Lower leg skin (tissue), 4 donors: Measurements from ENCODE around the gene EFCAB8. TPM values are rescaled to one million over a fixed set of nuclear protein-coding genes. Genes with fewer than 3 reads are reported as not detected.

Experiments used
- DNase-seq, 2 donors: peaks; one replicate each; pipeline ENCODE4 v3.0.0-alpha.2; 2019; ENCODE audit warnings: low spot score in 2 of 2
- H3K4me3 ChIP-seq: fragments of 200-600 bp; sonication (generic); 2 replicates; pipeline ENCODE4 v1.5.1; 2017; ENCODE audit warnings: mild to moderate bottlenecking, low read depth; ENCODE audit not compliant: poor library complexity, severe bottlenecking
- POLR2A ChIP-seq, 2 donors: fragments of 450-650 bp; IDR thresholded peaks; one replicate each; pipeline ENCODE4 v1.6.1; 2016 to 2017; ENCODE audit warnings: antibody characterized with exemption in 2 of 2, mild to moderate bottlenecking in 1 of 2, moderate library complexity in 1 of 2
- WGBS, 2 donors: methylation state at CpG; one replicate each; pipeline ENCODE4 v1.1.5; 2018; 5-methylcytosine and 5-hydroxymethylcytosine counted together
- intact Hi-C: fragments of 100-400 bp; cut with DNase I; formaldehyde crosslinking; loops from one replicate; pipeline ENCODE4 v1.15.0; 2023; ENCODE audit warnings: low total_unique reads
- total RNA-seq, 4 donors: library from RNA; depleted of rRNA; stranded (reverse); fragments of >200 nt; gene quantifications; one replicate each; pipeline ENCODE4 v1.1.0, GENCODE V29; 2016
- TF ChIP-seq, protein P1 (sequence below), 3 donors: fragments of 450-650 bp; IDR thresholded peaks; one replicate each; pipeline ENCODE4 v1.5.1; 2016; ENCODE audit warnings: antibody characterized with exemption in 3 of 3, mild to moderate bottlenecking in 3 of 3, moderate library complexity in 2 of 3

Gene EFCAB8
- total RNA-seq, 4 donors from 2014 or later = not detected

DNA sequence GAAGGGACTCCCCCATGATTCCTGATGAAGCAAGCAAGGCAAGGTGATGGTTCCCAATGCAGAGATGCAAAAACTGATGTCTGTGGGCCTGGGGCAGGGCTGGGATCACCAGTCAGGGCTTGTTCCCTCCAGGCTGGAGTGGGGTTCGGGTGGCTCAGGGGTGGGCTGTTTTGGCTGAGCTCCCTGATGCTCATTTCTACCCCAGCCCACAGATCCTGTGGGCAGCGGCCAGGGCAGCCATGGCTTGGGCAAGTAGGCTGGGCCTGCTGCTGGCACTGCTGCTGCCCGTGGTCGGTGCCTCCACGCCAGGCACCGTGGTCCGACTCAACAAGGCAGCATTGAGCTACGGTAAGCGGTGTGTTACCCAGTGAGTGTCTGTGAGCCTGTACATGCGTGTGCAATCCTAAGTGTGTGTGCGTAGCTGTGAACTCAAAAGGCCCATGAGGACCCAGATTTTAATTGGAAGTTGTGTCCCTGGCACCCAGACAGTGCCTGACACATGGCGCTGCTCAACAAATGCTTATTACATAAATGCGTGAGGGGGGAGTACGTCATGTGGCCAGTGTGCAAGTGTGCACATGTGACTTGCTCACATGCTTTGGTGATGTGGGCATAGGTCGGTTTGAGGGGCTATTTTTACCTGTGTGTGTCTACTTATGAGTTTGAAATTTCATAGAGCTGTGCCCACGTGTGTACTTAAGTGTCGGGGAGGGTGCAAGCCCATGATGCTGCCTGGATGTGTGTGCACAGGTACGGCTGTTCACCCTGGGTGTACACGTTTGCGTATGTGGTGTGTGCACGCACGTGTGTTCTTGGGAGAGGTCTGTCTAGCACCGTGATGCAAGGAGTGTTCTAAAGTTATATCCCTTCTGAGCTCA lies 149.9 kb downstream of the EFCAB8 start:
- TF ChIP-seq POLR2A (IDR thresholded peaks at IDR 0.05) = no peak
- TF ChIP-seq, protein P1, sequence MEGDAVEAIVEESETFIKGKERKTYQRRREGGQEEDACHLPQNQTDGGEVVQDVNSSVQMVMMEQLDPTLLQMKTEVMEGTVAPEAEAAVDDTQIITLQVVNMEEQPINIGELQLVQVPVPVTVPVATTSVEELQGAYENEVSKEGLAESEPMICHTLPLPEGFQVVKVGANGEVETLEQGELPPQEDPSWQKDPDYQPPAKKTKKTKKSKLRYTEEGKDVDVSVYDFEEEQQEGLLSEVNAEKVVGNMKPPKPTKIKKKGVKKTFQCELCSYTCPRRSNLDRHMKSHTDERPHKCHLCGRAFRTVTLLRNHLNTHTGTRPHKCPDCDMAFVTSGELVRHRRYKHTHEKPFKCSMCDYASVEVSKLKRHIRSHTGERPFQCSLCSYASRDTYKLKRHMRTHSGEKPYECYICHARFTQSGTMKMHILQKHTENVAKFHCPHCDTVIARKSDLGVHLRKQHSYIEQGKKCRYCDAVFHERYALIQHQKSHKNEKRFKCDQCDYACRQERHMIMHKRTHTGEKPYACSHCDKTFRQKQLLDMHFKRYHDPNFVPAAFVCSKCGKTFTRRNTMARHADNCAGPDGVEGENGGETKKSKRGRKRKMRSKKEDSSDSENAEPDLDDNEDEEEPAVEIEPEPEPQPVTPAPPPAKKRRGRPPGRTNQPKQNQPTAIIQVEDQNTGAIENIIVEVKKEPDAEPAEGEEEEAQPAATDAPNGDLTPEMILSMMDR (IDR thresholded peaks at IDR 0.05) = no peak
- no peak overlapping the region for H3K4me3 ChIP-seq
- no peak for DNase-seq
- WGBS, 2 donors = 83 to 86% methylated on average over 23 of the region's 23 CpGs
- intact Hi-C loops = no loop called here

DNA sequence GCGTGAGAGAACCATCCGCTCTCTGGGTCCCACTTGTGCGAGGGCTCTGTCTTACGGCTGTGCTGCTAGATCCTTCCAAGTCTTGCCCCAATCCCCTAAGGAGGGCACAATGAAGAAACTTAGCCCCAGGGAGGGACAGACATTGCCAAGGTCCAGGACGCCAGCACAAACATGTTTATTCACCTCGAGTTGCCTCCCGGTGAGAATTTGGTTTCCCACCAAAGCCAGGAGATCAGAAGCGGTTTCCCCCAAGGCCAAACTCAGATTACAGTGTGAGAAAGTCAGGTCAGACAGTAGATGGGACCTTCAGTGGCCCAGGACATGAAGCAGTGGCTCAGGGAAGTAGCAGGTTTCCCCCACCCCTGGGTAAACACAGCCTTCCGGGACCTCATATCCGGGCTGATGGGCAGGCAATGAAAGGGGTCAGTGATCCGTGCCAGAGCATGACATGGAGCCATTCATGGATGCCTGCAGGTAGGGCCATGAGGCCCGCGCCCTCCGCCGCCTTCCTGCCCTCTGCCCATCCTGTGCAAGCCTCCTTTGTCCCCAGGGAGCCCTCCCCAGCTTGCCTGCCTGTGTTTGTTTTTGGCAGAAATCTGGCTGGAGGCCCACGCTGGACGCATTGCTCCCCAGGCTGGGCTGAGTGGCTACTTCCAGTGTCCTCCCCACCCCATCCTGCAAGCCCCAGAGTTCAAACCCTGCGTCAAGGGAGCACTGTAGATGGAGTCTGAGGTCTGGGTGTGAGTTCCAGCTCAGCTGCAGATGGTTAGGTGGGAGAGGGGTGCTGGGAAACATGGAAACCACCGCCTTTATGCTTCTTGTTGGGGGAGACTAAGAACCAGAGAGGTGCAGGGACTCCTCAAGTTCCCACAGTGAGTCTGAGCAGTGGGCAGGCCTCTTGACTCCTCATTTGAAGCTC lies 150.8 kb downstream of the EFCAB8 start:
- intact Hi-C loops = no loop called here
- TF ChIP-seq, protein P1 (IDR thresholded peaks at IDR 0.05) = no peak
- no peak for TF ChIP-seq POLR2A (IDR thresholded peaks at IDR 0.05)
- H3K4me3 ChIP-seq = no peak overlapping the region
- no peak for DNase-seq
- 62 to 63% methylated on average over 17 to 18 of the region's 19 CpGs for WGBS, 2 donors

DNA sequence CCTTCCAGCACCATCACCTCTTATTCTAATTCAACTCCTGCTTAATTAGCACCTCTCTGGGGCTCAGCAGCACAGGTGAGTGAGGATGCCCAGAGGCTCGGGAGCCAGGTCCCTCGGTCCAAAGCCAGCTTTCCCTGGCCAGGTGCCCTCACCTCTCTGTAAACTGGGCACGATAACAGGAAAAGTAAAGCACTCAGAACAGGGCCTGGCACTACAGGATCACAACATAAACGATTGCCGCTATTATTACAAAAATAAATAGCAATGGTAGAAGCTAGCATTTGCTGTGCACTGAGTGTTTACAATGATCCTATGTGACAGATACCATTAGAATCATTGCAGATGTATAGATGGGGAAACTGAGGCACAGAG lies 151.4 kb downstream of the EFCAB8 start:
- no peak for DNase-seq
- intact Hi-C loops = no loop called here
- no peak overlapping the region for H3K4me3 ChIP-seq
- 39 to 45% methylated on average over 5 of the region's 5 CpGs for WGBS, 2 donors
- TF ChIP-seq, protein P1 (IDR thresholded peaks at IDR 0.05) = no peak
- TF ChIP-seq POLR2A (IDR thresholded peaks at IDR 0.05) = no peak

DNA sequence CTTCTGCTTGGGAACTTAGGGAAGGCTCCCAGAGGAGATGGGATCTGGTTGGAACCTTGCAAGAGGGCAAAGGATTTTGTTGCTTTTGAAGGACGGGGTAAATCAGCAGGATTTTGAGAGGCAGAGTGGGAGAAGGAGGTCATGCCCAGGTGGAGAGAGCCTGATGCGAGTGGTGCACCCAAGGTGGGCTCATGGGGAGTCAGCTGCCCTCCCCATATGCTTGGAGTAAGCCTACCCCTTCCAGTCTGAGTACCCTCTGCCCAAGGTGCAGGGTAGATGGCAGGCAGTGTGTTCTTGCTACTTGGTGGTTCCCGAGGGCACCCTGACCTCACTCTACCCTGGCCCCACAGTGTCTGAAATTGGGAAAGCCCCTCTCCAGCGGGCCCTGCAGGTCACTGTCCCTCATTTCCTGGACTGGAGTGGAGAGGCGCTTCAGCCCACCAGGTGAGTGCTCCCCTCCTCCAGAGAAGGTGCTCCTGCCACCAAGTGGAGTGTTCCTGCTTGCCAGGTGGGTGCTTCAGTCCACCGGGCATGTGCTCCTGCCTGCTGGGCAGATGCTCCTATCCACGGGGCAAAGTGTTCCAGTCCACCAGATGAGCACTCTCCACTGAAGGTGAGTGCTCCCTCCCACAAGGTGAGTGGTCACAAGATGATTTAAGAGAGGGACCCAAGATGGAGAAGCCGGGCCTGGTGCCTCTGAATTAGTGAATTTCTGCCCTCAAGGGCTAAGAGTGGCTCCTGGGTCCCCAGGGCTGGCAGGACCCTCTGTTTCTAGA lies 152.1 kb downstream of the EFCAB8 start:
- intact Hi-C loops = no loop called here
- no peak overlapping the region for H3K4me3 ChIP-seq
- TF ChIP-seq POLR2A (IDR thresholded peaks at IDR 0.05) = no peak
- TF ChIP-seq, protein P1 (IDR thresholded peaks at IDR 0.05) = no peak
- WGBS, 2 donors = 76 to 85% methylated on average over 6 to 7 of the region's 8 CpGs
- no peak for DNase-seq

Other genes starting within 250 kb of the EFCAB8 start
- under 1 TPM in 3 of 4 donors, not detected in 1; 0.13 to 0.20 (median 0.13) TPM for gene C20orf203, start 185.0 kb upstream of the EFCAB8 start, total RNA-seq
- gene COMMD7, start 115.5 kb upstream of the EFCAB8 start, total RNA-seq = 10 to 100 TPM; 16.9 to 21.0 (median 18.7) TPM
- 1 to 10 TPM; 2.0 to 3.4 (median 2.7) TPM for gene DNMT3B, start 96.5 kb upstream of the EFCAB8 start, total RNA-seq
- gene MAPRE1, start 39.0 kb upstream of the EFCAB8 start, total RNA-seq = 10 to 100 TPM; 44.6 to 60.2 (median 52.8) TPM
- gene SUN5, start 145.5 kb downstream of the EFCAB8 start, total RNA-seq = not detected
- gene BPIFB2, start 148.8 kb downstream of the EFCAB8 start, total RNA-seq = not detected
- gene BPIFB6, start 172.7 kb downstream of the EFCAB8 start, total RNA-seq = not detected
- not detected for gene BPIFB3, start 195.0 kb downstream of the EFCAB8 start, total RNA-seq
- gene BPIFB4, start 220.7 kb downstream of the EFCAB8 start, total RNA-seq = not detected